Measurements from ENCODE around the gene NEIL3. TPM values are rescaled to one million over a fixed set of nuclear protein-coding genes. Genes with fewer than 3 reads are reported as not detected.
"Not testable (repeated sequence)": the region's sequence is repeated elsewhere in the genome, so short reads cannot be mapped to it uniquely, and the experiment has no call there.

The NEIL3 gene
- total RNA-seq, 1 donor from 2014 or later: 0.08 TPM

- ATAC-seq (no peak), DNase-seq (ENCODE audit: low spot score) (no peak)
Observed at GRCh38 chr4:177301126-177301639, 8.5 kb upstream of the NEIL3 start.

- DNase-seq (ENCODE audit: low spot score) (no peak), ATAC-seq (no peak)
Observed at GRCh38 chr4:177302371-177303100, 7.1 kb upstream of the NEIL3 start.

GRCh38 chr4:177304094-177304493 lies 5.6 kb upstream of the NEIL3 start:
- ATAC-seq (no peak), DNase-seq (ENCODE audit: low spot score) (no peak)

GRCh38 chr4:177304864-177305263 lies 4.8 kb upstream of the NEIL3 start:
- DNase-seq (ENCODE audit: low spot score); ATAC-seq: not testable (repeated sequence)

- ATAC-seq: no peak
- DNase-seq (ENCODE audit: low spot score): no peak
Observed at GRCh38 chr4:177308125-177308524, 1.5 kb upstream of the NEIL3 start.

GRCh38 chr4:177308847-177309521 lies 690 bp upstream of the NEIL3 start:
- ATAC-seq (no peak), DNase-seq (ENCODE audit: low spot score) (no peak)

- no peak for DNase-seq (ENCODE audit: low spot score)
- ATAC-seq: no peak
Observed at GRCh38 chr4:177311589-177311988, 1.9 kb downstream of the NEIL3 start.

GRCh38 chr4:177313263-177313662 lies 3.6 kb downstream of the NEIL3 start:
- DNase-seq (ENCODE audit: low spot score) (no peak), ATAC-seq (no peak)

- DNase-seq (ENCODE audit: low spot score) (no peak), ATAC-seq (no peak)
Observed at GRCh38 chr4:177315767-177316464, 6.2 kb downstream of the NEIL3 start.

- ATAC-seq: no peak
- no peak for DNase-seq (ENCODE audit: low spot score)
Observed at GRCh38 chr4:177320721-177321120, 11.0 kb downstream of the NEIL3 start.

- no peak for ATAC-seq
- no peak for DNase-seq (ENCODE audit: low spot score)
Observed at GRCh38 chr4:177321647-177322046, 12.0 kb downstream of the NEIL3 start.

- DNase-seq (ENCODE audit: low spot score) (no peak), ATAC-seq (no peak)
Observed at GRCh38 chr4:177322266-177322665, 12.6 kb downstream of the NEIL3 start.

- ATAC-seq (no peak), DNase-seq (ENCODE audit: low spot score) (no peak)
Observed at GRCh38 chr4:177322881-177323280, 13.2 kb downstream of the NEIL3 start.

GRCh38 chr4:177323416-177323815 lies 13.7 kb downstream of the NEIL3 start:
- no peak for DNase-seq (ENCODE audit: low spot score)
- ATAC-seq: no peak

- ATAC-seq (no peak), DNase-seq (ENCODE audit: low spot score) (no peak)
Observed at GRCh38 chr4:177332119-177332518, 22.4 kb downstream of the NEIL3 start.

GRCh38 chr4:177339477-177340374 lies 30.1 kb downstream of the NEIL3 start:
- ATAC-seq (peak; percentile 89), DNase-seq (ENCODE audit: low spot score) (no peak)

- no peak for ATAC-seq
- DNase-seq (ENCODE audit: low spot score): no peak
Observed at GRCh38 chr4:177348348-177348747, 38.7 kb downstream of the NEIL3 start.

- ATAC-seq (no peak), DNase-seq (ENCODE audit: low spot score) (no peak)
Observed at GRCh38 chr4:177349191-177349590, 39.5 kb downstream of the NEIL3 start.

GRCh38 chr4:177351622-177352244 lies 42.1 kb downstream of the NEIL3 start:
- no peak for DNase-seq (ENCODE audit: low spot score)

GRCh38 chr4:177356206-177356605 lies 46.5 kb downstream of the NEIL3 start:
- ATAC-seq: no peak

More at GRCh38 chr4:177351622-177352244, 42.1 kb downstream of the NEIL3 start:
- no peak for ATAC-seq

More at GRCh38 chr4:177356206-177356605, 46.5 kb downstream of the NEIL3 start:
- DNase-seq (ENCODE audit: low spot score): no peak

Measured in left lobe of liver (tissue), 2 donors.